OCI-LY7 (cell line): ENCODE data around the gene CPT1A. TPM values are rescaled to one million over a fixed set of nuclear protein-coding genes. Genes with fewer than 3 reads are reported as not detected.

ENCODE experiments used
- BruUV-seq: library from RNA; stranded (reverse); fragments of 400-500 nt; replicated peaks from 2 replicates; lab custom pipeline; 2021; lab: Mats Ljungman, UMichigan
- CTCF ChIA-PET: fragments of 300-600 bp; sonication (Branson Sonifier 250); formaldehyde crosslinking; loops from one replicate; lab custom pipeline; 2022; ENCODE audit warnings: antibody characterized with exemption; ENCODE audit not compliant: unreplicated experiment; lab: Charles Lee
- POLR2A ChIA-PET: fragments of 300-600 bp; sonication (Branson Sonifier 250); formaldehyde crosslinking; loops from one replicate; lab custom pipeline; 2022; ENCODE audit warnings: antibody characterized with exemption; lab: Charles Lee
- DNase-seq: peaks from one replicate; pipeline ENCODE4 v3.0.0-alpha.2; 2015; ENCODE audit warnings: low spot score
- H2AFZ ChIP-seq: fragments of 200-600 bp; sonication (generic), shearing (Covaris generic); 2 replicates; pipeline ENCODE4 v1.6.1; 2014; ENCODE audit warnings: mild to moderate bottlenecking, antibody characterized with exemption, low read length, moderate library complexity
- H3K27ac ChIP-seq: fragments of 200-600 bp; sonication (generic); 2 replicates; pipeline ENCODE4 v1.5.1; 2014; ENCODE audit warnings: mixed run types, low read depth, mild to moderate bottlenecking, moderate library complexity, low read length, inconsistent platforms; ENCODE audit not compliant: poor library complexity, severe bottlenecking
- H3K36me3 ChIP-seq: fragments of 200-600 bp; sonication (generic); 2 replicates; pipeline ENCODE4 v1.6.1; 2014; ENCODE audit warnings: mild to moderate bottlenecking, antibody characterized with exemption, low read length, moderate library complexity, mixed read lengths; ENCODE audit not compliant: insufficient read depth
- H3K4me1 ChIP-seq: fragments of 200-600 bp; sonication (generic); 2 replicates; pipeline ENCODE4 v1.5.1; 2014; ENCODE audit warnings: mild to moderate bottlenecking, low read length; ENCODE audit not compliant: insufficient read depth, poor library complexity, severe bottlenecking
- H3K4me2 ChIP-seq: fragments of 200-600 bp; sonication (generic); 2 replicates; pipeline ENCODE4 v1.6.1; 2014; ENCODE audit warnings: mild to moderate bottlenecking, low read length
- H3K4me3 ChIP-seq: fragments of 200-600 bp; sonication (generic); 2 replicates; pipeline ENCODE4 v1.5.1; 2014; ENCODE audit warnings: mild to moderate bottlenecking, low read depth, low read length; ENCODE audit not compliant: poor library complexity, severe bottlenecking
- H3K79me2 ChIP-seq: fragments of 200-600 bp; sonication (generic); 2 replicates; pipeline ENCODE4 v1.6.1; 2016; ENCODE audit warnings: low read depth, mild to moderate bottlenecking, low read length, moderate library complexity, mixed read lengths; ENCODE audit not compliant: insufficient read depth
- H3K9me2 ChIP-seq: fragments of 200-600 bp; sonication (generic); 2 replicates; pipeline ENCODE4 v1.6.1; 2016; ENCODE audit warnings: mild to moderate bottlenecking, low read length, mixed read lengths; ENCODE audit not compliant: insufficient read depth
- H3K9me3 ChIP-seq: fragments of 200-600 bp; sonication (generic); 2 replicates; pipeline ENCODE4 v1.6.1; 2014; ENCODE audit warnings: mild to moderate bottlenecking, mixed run types, low read length, mixed read lengths
- H4K20me1 ChIP-seq: fragments of 200-600 bp; sonication (generic); 2 replicates; pipeline ENCODE4 v1.6.1; 2014; ENCODE audit warnings: mild to moderate bottlenecking, antibody characterized with exemption, low read length, moderate library complexity, mixed read lengths; ENCODE audit not compliant: insufficient read depth
- EZH2phosphoT487 ChIP-seq: fragments of 200-600 bp; sonication (generic); IDR thresholded peaks from 2 replicates; pipeline ENCODE4 v1.6.1; 2018; ENCODE audit warnings: low read depth, borderline replicate concordance, mild to moderate bottlenecking, mixed run types, antibody characterized with exemption, low read length, moderate library complexity, mixed read lengths
- intact Hi-C: fragments of 100-400 bp; cut with micrococcal nuclease; formaldehyde crosslinking; loops from one replicate; pipeline ENCODE4 v1.10.0; 2022; ENCODE audit not compliant: unreplicated experiment
- total RNA-seq, 2 experiments: library from RNA; depleted of rRNA in 1 of 2; stranded (reverse); fragments of >200 nt in 1 of 2; shearing (Covaris generic) in 1 of 2; gene quantifications; 2 replicates each; pipeline ENCODE4 v1.2.3, GENCODE V29; 2014 to 2022
- TF ChIP-seq, protein P1 (sequence below): fragments of 200-600 bp; sonication (generic); conservative IDR thresholded peaks from 2 replicates; pipeline ENCODE4 v1.5.1; 2014; ENCODE audit warnings: mild to moderate bottlenecking, antibody characterized with exemption, low read length, moderate library complexity, mixed read lengths

The CPT1A gene
- total RNA-seq, 2 experiments from 2014 or later = 7.0 to 17.2 TPM

DNA sequence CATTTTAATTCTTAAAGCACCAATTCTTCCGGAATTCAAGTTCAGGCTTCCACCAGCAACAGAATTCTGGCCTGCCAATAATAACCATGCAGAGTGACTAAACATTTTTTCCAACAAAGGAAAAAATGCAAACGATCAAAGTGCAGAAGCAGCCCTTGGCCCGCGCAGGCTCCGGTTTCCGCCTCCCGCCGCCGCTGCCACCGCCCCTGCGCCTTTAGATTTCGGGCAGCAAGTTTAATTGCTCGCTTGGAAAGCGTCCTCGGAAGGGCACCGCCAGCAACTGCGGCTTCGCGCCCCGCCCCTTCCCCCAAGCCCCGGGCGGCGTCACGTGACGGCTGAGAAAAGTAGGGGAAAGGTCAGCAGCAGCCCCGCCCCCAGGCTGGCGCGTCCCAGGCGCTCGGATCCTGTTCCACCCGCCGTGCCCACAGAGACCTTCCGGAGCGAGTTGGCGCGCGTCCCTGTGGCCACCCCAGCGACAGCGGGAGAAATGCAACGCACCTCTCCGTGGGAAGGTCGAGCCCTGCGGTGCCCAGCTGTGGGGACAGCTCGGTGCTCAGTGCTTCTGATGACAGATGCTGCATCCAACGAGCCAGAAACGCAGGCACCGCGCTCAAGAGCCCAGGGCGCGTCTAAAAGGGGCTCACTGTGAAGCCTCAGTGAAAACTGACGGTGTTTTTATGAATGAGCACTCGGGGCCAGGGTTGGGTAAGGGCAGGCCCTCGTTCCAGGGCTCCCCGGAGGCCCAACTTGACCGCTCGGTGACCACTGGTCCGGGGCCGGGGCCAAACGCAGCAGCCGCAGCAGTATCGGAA is 2.5 kb downstream of the CPT1A start:
- CTCF ChIA-PET = no interaction called here

DNA sequence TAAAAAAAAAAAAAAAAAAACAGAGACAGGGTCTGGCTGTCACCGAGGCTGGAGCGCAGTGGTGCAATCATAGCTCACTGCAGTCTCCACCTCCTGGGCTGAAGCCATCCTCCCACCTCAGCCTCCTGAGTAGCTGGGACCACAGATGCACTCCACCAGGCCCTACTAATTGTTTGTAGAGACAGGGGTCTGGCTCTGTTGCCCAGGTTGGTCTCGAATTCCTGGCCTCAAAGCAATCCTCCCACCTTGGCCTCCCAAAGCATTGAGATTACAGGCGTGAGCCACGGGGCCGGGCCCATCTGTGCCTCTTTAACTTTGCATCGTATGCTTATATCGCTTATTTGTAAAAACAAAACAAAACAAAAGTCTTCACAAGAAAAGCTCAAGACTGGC is 3.1 kb downstream of the CPT1A start:
- Histone ChIP-seq H3K36me3 (no peaks in the 10 kb centered on the region), H3K9me3 (no peaks in the 10 kb centered on the region), H3K79me2 (no peaks in the 10 kb centered on the region), H2AFZ (peak overlapping the region; percentile 96), H4K20me1 (no peaks in the 10 kb centered on the region), H3K4me1 (peaks cover 28% of the 10 kb centered on the region), H3K9me2 (no peaks in the 10 kb centered on the region), H3K4me2 (peak overlapping the region; percentile 85), H3K27ac (peak overlapping the region; percentile 81), H3K4me3 (peak overlapping the region; percentile 73)
- intact Hi-C loops = no loop called here
- TF ChIP-seq, protein P1, sequence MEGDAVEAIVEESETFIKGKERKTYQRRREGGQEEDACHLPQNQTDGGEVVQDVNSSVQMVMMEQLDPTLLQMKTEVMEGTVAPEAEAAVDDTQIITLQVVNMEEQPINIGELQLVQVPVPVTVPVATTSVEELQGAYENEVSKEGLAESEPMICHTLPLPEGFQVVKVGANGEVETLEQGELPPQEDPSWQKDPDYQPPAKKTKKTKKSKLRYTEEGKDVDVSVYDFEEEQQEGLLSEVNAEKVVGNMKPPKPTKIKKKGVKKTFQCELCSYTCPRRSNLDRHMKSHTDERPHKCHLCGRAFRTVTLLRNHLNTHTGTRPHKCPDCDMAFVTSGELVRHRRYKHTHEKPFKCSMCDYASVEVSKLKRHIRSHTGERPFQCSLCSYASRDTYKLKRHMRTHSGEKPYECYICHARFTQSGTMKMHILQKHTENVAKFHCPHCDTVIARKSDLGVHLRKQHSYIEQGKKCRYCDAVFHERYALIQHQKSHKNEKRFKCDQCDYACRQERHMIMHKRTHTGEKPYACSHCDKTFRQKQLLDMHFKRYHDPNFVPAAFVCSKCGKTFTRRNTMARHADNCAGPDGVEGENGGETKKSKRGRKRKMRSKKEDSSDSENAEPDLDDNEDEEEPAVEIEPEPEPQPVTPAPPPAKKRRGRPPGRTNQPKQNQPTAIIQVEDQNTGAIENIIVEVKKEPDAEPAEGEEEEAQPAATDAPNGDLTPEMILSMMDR = no peak
- no peak for TF ChIP-seq EZH2phosphoT487
- ChIA-PET POLR2A (interaction anchor here (0.6 to 1.2 kb wide), 2 partner anchors 89 to 376 kb away, joined by 3 to 5 read pairs; no protein-coding TSS in a partner anchor), CTCF (no interaction called here)
- BruUV-seq = no TSS peak
- peak; percentile 40 for DNase-seq

More for the DNA sequence above, 2.5 kb downstream of the CPT1A start:
- H3K79me2 ChIP-seq = no peaks in the 10 kb centered on the region
- H4K20me1 ChIP-seq = no peaks in the 10 kb centered on the region
- DNase-seq = peak; percentile 93
- H3K36me3 ChIP-seq = no peaks in the 10 kb centered on the region
- H3K4me2 ChIP-seq = peak overlapping the region; percentile 85
- intact Hi-C loops = no loop called here
- H3K27ac ChIP-seq = peak overlapping the region; percentile 81
- no TSS peak for BruUV-seq
- peaks cover 35% of the 10 kb centered on the region for H3K4me1 ChIP-seq
- no peak for TF ChIP-seq EZH2phosphoT487
- TF ChIP-seq, protein P1 = no peak
- peak overlapping the region; percentile 96 for H2AFZ ChIP-seq
- peak overlapping the region; percentile 73 for H3K4me3 ChIP-seq
- no peaks in the 10 kb centered on the region for H3K9me3 ChIP-seq
- POLR2A ChIA-PET = interaction anchor here (0.6 to 1.2 kb wide), 2 partner anchors 90 to 377 kb away, joined by 3 to 5 read pairs; no protein-coding TSS in a partner anchor
- no peaks in the 10 kb centered on the region for H3K9me2 ChIP-seq
